ENCODE data around the gene RPSA. TPM values are rescaled to one million over a fixed set of nuclear protein-coding genes. Genes with fewer than 3 reads are reported as not detected.
"Not testable (repeated sequence)": the region's sequence is repeated elsewhere in the genome, so short reads cannot be mapped to it uniquely, and the experiment has no call there.

Gene RPSA
- total and polyA plus RNA-seq, 2 experiments from 2014 or later = 1,591 to 1,827 TPM

DNA sequence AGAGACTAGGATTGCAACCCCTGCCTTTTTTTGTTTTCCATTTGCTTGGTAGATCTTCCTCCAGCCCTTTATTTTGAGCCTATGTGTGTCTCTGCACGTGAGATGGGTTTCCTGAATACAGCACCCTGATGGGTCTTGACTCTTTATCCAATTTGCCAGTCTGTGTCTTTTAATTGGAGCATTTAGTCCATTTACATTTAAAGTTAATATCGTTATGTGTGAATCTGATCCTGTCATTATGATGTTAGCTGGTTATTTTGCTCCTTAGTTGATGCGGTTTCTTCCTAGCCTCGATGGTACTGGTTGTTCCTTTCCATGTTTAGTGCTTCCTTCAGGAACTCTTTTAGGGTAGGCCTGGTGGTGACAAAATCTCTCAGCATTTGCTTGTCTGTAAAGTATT is 36.1 kb upstream of the RPSA start:
- not testable (repeated sequence) for H3K27ac Mint-ChIP-seq; H3F3A ChIP-seq (replicated peaks; ENCODE audit: low read depth); H3K27ac ChIP-seq (ENCODE audit: low read depth); DNase-seq (ENCODE audit: low spot score); H3K9me2 ChIP-seq (ENCODE audit: insufficient read depth); H3K79me2 ChIP-seq (replicated peaks; ENCODE audit: insufficient read depth); H3K4me3 Mint-ChIP-seq; H3K27me3 Mint-ChIP-seq (ENCODE audit: insufficient read depth, low read depth, poor library complexity); H3K27me3 ChIP-seq (ENCODE audit: insufficient read depth); H2AFZ ChIP-seq; H3K4me1 Mint-ChIP-seq; H3K4me3 ChIP-seq; H3K36me3 ChIP-seq (ENCODE audit: insufficient read depth); ATAC-seq; H3K4me2 ChIP-seq; H3K4me1 ChIP-seq (ENCODE audit: insufficient read depth); H4K20me1 ChIP-seq (replicated peaks; ENCODE audit: insufficient read depth)
- peaks cover 43% of the 10 kb centered on the region for H3K36me3 Mint-ChIP-seq (ENCODE audit: low read depth)
- H3K9me3 Mint-ChIP-seq = peaks cover 56% of the 10 kb centered on the region

DNA sequence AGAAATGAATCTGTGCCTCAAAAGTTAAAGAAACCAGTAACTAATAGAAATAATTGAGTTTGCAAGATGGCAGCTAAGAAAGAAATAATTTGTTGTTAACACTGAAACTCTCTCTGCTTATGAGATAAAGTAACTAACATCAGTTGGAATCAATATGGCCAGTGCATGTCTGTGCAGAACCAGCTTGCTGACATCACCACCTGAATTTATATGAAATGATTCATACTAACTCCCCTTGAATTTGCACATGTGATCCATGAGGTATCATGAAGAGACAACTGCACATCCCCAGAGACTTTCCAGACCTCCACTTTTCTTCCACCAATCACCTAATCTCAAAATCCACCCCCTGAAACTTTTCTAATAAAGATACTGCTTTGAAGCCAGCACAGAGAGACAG is 33.7 kb upstream of the RPSA start:
- H3K27ac Mint-ChIP-seq = no peak overlapping the region
- Histone ChIP-seq H4K20me1 (replicated peaks; ENCODE audit: insufficient read depth) (no peaks in the 10 kb centered on the region), H3K27me3 (ENCODE audit: insufficient read depth) (no peaks in the 10 kb centered on the region), H3K79me2 (replicated peaks; ENCODE audit: insufficient read depth) (no peaks in the 10 kb centered on the region), H3F3A (replicated peaks; ENCODE audit: low read depth) (no peaks in the 10 kb centered on the region), H2AFZ (no peak overlapping the region), H3K4me3 (no peak overlapping the region), H3K36me3 (ENCODE audit: insufficient read depth) (no peaks in the 10 kb centered on the region), H3K9me2 (ENCODE audit: insufficient read depth) (no peaks in the 10 kb centered on the region), H3K4me1 (ENCODE audit: insufficient read depth) (peaks cover 8% of the 10 kb centered on the region; the same call in 1 of the 2 replicates), H3K4me2 (no peak overlapping the region), H3K27ac (ENCODE audit: low read depth) (no peak overlapping the region)
- no peak for DNase-seq (ENCODE audit: low spot score)
- no peak overlapping the region for H3K4me3 Mint-ChIP-seq
- TF ChIP-seq JUNB (IDR thresholded peaks at IDR 0.05; ENCODE audit: unreplicated experiment) (no peak), ZNF331 (CRISPR knock-in tag; IDR thresholded peaks at IDR 0.05; ENCODE audit: low read depth) (no peak), EZH2phosphoT487 (IDR thresholded peaks at IDR 0.05; ENCODE audit: unreplicated experiment) (no peak), EZH2 (IDR thresholded peaks at IDR 0.05; ENCODE audit: low read depth, unreplicated experiment) (no peak), REST (IDR thresholded peaks at IDR 0.05; ENCODE audit: unreplicated experiment) (no peak), CREB1 (CRISPR knock-in tag; IDR thresholded peaks at IDR 0.05; ENCODE audit: low read depth) (no peak), POLR2AphosphoS5 (IDR thresholded peaks at IDR 0.05; ENCODE audit: low read depth) (no peak)
- TF ChIP-seq, protein P1, sequence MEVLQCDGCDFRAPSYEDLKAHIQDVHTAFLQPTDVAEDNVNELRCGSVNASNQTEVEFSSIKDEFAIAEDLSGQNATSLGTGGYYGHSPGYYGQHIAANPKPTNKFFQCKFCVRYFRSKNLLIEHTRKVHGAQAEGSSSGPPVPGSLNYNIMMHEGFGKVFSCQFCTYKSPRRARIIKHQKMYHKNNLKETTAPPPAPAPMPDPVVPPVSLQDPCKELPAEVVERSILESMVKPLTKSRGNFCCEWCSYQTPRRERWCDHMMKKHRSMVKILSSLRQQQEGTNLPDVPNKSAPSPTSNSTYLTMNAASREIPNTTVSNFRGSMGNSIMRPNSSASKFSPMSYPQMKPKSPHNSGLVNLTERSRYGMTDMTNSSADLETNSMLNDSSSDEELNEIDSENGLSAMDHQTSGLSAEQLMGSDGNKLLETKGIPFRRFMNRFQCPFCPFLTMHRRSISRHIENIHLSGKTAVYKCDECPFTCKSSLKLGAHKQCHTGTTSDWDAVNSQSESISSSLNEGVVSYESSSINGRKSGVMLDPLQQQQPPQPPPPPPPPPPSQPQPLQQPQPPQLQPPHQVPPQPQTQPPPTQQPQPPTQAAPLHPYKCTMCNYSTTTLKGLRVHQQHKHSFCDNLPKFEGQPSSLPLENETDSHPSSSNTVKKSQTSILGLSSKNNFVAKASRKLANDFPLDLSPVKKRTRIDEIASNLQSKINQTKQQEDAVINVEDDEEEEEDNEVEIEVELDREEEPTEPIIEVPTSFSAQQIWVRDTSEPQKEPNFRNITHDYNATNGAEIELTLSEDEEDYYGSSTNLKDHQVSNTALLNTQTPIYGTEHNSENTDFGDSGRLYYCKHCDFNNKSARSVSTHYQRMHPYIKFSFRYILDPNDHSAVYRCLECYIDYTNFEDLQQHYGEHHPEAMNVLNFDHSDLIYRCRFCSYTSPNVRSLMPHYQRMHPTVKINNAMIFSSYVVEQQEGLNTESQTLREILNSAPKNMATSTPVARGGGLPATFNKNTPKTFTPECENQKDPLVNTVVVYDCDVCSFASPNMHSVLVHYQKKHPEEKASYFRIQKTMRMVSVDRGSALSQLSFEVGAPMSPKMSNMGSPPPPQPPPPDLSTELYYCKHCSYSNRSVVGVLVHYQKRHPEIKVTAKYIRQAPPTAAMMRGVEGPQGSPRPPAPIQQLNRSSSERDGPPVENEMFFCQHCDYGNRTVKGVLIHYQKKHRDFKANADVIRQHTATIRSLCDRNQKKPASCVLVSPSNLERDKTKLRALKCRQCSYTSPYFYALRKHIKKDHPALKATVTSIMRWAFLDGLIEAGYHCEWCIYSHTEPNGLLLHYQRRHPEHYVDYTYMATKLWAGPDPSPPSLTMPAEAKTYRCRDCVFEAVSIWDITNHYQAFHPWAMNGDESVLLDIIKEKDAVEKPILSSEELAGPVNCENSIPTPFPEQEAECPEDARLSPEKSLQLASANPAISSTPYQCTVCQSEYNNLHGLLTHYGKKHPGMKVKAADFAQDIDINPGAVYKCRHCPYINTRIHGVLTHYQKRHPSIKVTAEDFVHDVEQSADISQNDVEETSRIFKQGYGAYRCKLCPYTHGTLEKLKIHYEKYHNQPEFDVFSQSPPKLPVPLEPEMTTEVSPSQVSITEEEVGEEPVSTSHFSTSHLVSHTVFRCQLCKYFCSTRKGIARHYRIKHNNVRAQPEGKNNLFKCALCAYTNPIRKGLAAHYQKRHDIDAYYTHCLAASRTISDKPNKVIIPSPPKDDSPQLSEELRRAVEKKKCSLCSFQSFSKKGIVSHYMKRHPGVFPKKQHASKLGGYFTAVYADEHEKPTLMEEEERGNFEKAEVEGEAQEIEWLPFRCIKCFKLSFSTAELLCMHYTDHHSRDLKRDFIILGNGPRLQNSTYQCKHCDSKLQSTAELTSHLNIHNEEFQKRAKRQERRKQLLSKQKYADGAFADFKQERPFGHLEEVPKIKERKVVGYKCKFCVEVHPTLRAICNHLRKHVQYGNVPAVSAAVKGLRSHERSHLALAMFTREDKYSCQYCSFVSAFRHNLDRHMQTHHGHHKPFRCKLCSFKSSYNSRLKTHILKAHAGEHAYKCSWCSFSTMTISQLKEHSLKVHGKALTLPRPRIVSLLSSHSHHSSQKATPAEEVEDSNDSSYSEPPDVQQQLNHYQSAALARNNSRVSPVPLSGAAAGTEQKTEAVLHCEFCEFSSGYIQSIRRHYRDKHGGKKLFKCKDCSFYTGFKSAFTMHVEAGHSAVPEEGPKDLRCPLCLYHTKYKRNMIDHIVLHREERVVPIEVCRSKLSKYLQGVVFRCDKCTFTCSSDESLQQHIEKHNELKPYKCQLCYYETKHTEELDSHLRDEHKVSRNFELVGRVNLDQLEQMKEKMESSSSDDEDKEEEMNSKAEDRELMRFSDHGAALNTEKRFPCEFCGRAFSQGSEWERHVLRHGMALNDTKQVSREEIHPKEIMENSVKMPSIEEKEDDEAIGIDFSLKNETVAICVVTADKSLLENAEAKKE (CRISPR knock-in tag; IDR thresholded peaks at IDR 0.05) = no peak
- H3K4me1 Mint-ChIP-seq = peaks cover 15% of the 10 kb centered on the region
- peaks cover 46% of the 10 kb centered on the region for H3K36me3 Mint-ChIP-seq (ENCODE audit: low read depth)
- ATAC-seq = no peak
- H3K9me3 Mint-ChIP-seq = peaks cover 53% of the 10 kb centered on the region
- H3K27me3 Mint-ChIP-seq (ENCODE audit: insufficient read depth, low read depth, poor library complexity) = peaks cover 8% of the 10 kb centered on the region
